ENCODE data around the gene IP6K3.

IP6K3 gene
- total RNA-seq = 0 reads per million in 3 experiments

DNA sequence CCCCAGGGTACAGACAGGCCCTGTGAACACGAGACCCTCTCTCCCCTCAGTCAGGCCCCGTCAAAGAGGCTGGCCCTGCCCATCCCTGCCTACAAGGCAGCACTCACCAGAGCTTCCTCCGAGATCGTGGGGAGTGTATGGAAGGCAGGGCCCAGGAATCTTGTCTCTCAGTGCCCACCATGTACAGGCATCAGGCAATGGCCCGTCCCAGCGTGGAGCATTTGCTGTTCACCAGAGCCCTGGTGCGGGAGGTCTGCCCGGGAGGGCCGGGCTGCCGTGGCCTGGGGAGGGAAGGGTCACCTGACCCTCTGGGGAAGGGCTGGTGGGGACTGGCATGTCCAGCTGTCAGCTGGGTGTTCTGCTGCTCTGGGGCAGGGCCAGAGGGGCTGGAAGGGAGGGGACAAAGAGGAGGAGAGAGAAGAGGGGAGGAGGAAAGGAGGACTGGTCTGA lies at the start of gene IP6K3:
IP6K3 (minus strand) TSS at position 255 of the 450 bp plus-strand sequence. CDS start 11,429 bp downstream, outside the sequence.
- no peak for DNase-seq

- no peak for DNase-seq
Measured at GRCh38 chr6:33794910-33795623, 48.4 kb upstream of the IP6K3 start.

GRCh38 chr6:33792981-33793380 lies 46.3 kb upstream of the IP6K3 start:
- DNase-seq = no peak

DNA sequence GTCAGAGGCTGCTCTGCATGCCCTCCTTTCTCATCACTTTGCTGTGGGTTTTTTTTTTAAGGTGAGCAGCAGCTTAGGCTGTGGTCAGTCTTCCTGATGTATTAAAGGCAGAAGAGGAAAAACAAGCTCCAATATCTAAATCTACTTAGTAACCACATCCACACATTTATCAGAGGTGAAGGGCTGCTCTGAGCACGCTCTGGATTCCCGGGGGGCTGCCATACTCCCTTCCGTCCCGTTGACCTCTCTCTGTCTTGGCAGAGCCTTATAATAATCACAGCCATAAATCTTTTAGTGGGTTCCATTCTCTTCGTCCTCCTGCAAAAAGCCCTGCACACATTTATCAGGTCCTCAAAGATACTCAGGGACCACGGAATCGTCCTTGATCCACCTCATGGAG lies 44.9 kb upstream of the IP6K3 start:
- no peak for DNase-seq

DNA sequence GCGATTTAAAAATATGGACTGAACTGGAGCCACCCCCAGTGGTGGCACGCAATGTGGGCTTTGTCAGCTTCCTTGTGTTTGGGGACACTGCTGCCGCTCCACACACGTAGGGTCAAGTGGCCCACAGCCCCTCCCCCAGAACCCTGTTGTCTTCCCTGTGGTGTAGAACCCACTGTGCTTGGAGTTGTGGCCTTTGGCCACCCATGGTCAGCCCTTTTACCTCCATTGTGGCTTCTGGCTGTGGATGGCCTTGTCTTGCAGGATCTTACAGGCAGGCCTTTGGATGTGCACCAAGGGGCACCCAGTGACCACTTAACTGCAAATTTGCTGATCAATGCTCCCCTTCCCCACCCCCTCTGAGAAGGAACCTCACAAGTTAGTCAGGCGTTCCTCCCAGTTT lies 44.2 kb upstream of the IP6K3 start:
- no peak for DNase-seq

GRCh38 chr6:33790379-33790778 lies 43.7 kb upstream of the IP6K3 start:
- no peak for DNase-seq

DNA sequence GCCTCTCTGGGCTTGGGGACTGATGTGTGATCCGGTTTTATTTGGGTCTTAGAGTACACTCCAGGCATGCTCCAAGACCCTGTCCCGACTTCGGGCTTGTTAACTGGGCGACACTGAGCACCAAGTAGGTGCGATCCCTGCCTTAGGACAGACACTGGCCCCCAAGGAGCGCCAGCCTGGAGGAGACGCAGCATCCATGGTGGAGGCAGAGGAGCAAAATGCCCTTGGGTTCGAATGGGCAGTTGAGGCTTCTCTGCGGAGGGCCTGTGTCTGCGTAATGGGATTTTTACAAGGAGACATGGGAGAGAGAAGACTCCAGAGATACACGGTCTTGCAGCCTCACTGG lies 42.8 kb upstream of the IP6K3 start:
- no peak for DNase-seq

DNA sequence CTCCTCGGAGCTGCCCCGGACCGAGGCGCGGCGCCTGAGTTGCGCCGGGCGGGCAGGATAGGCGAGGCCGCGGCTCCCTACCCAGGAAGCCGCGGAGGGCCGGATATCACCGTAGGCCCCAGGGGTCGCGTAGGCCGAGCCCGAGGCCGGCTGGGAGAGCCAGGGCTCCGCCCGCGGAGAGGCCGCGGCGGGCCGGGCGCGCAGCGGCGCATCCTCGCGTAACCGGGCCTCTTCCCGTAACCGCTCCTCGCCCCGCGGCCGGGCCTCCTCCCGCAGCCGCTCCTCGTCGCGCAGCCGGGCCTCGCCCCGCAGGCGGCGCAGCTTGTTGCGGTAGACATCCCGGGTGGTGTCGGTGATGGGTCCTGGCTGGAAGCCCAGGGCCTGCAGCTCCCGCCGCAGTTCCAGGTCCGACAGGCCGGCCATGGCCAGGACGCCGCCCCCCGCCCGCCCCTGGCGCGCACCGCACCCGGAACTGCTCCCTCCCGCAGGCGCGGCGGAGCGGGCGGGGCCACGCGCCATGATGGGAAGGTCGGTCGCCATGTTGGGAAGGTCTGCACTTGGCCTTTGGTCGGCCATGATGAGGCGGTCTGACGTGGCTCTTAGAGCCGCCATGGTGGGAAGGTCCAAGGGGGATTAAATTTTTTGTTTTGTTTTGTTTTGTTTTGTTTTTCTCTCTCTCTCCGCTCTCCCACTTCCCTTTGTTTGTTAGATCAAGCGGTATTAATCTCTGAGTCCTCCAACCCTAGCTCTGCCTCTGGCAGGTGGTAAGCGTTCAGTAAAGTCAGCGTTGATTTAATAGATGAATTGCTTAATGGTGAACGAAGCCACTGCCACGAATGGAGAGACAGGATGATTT lies 42.2 kb upstream of the IP6K3 start, which contains the start of gene LEMD2:
LEMD2 (minus strand) TSS at position 437 of the 856 bp plus-strand sequence; CDS start at position 423, 14 bp downstream.
- DNase-seq = peak; percentile 89

DNA sequence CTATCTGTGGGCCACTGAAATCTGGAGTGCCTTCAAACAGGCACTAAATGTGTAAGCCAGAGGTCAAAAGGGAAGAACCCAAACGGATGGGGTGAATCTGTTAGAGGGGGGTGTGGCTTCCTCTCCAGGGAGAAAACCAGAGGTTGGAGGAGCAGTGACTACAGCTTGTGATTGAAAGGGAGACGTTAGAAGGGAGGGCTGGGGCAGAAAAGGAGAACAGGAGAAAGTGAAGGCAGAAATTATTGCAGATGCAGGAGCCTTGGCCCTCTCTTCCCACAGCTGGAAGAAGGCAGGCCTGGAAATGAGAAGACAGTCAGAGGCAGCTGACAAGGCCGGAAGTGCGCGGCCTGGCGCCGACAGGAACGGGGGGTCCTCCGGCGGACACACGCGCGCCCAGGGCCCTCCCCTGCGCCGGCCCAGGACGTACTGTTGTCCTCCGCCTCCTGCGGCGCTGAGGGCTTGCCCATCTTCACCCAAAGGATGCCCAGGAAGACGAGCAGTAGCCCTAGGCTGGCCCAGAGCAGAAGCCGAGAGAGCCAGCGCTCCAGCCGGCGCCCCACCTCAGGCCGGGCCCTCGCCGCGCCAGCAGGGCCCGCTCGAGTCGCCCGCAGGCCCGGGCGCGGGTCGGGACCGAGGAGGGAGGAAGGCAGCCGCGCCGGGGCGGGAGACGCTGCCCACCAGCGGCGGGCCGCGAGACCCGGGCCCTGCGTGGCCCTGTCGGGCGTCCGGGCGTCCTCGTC lies 41.4 kb upstream of the IP6K3 start:
- DNase-seq = peak; percentile 55

DNA sequence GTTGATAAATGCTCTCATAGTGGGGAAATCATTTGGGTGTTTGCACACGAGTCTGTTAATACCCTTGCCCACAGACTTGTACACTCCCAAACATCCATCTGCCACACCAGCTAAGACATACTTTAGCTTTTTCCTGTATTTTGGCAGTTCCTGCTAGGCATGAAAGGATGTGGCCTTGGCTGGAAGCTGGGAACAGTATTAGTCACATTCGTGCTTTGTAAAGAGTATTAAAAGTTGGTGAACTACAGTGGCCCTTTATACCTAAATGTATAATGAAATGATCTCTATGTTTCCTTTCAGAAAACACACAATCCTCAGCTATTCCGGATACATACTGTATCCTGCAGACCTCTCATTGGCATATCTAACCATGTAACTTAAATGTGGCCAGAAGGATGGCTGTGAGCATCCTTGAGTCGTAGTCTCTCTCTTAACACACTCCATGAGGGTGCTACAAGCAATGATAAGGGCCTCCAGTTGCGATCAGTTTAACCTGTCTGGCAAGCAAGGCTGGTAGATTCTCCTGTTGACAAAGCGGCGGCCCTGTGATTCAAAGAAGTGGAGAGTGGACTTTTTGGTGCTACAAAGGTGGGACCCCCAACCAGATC lies 40.7 kb upstream of the IP6K3 start:
- DNase-seq = no peak

DNA sequence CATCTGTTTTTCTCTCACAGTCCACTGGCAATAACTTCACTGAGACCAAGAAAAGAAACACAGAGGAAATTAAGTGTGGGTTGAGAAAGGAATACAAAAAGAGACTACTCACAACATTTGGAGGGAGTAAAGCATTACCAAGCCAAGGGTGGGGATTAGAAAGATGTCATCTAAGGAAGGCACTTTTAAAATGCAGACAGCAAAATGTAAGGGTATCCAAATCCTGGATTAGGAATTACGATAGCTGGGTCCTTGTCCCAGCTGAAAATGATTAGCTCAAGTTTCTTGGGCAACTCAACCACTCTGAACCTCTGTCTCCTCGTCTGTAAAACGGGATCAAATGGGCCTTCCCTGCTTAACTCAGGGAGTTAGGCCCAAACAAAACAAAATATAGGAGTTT lies 40.0 kb upstream of the IP6K3 start:
- DNase-seq = no peak

DNA sequence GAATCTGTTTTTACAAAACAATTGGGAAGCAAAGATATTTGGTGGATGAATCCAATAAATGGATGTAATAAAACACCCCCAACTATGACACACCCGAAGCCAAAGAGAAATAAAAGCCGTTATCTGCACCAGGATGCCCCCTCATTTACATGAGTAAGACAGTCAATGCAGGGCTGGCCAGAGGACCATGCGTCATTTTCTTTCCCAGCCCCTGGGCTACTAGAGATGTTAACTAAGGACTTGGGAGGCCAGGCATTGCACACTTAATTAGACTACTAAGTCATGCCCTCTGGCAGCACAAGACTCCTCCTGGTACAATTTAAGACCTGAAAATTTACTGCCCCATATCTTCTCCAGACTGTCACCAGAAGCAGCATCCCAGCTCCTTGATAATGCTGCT lies 39.1 kb upstream of the IP6K3 start:
- no peak for DNase-seq

DNA sequence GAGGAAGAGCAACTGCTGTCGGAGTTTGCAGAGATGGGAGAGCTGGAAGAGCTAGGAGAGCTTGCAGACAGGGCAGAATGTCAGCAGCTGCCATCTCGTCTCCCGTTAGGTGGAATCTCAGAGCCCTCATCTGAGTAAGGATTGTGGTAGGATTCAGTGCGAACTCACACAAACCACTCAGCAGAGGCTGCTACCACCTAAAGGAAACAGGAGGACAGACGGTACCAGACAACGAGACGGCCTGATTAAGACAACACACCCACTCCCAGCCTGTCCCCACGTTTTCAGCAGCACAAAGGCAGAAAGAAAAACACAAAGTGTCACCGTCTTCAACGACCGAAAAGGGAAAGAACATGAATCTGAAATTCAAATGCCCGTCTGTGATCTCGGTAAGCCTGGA lies 38.1 kb upstream of the IP6K3 start:
- no peak for DNase-seq

DNA sequence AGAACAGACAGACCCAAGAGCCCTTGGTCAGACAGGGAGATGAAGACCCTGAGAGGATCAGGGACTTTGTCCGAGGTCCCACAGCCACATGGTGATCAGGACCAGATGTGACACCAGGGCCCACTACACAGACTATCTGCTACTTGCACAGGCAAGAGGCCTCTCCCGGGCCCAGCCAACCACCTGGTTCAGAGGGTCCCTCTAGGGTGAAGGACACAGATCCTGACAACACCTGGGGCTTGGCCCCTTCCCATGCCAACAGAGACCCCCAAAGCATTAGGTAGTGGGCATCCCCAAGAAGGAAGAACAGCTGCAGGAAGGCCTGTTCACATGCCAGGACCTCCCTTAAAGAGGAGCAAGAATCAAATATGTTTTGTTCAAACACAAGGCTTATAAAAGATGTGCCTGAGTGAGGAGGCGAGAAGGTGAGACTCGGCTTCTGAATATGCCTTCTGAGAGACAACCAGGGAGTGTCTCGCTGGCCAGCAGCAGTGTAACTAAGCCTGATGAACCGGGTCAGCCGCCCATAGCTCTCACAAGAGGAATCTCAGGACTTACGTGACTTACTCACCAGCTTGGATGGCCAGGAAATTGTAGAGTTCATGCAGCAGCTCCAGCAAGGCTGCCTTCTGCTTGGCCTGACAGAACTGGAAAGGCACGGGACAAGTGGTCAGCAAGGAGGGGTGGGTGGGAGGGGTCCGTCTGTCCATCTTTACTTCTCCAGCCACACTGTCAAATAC lies 37.2 kb upstream of the IP6K3 start:
- no peak for DNase-seq

GRCh38 chr6:33782561-33782960 lies 35.9 kb upstream of the IP6K3 start:
- DNase-seq = no peak

- no peak for DNase-seq
Measured at GRCh38 chr6:33781131-33781975, 34.6 kb upstream of the IP6K3 start.

GRCh38 chr6:33779895-33780294 lies 33.2 kb upstream of the IP6K3 start:
- DNase-seq = no peak

- DNase-seq = no peak
Measured at GRCh38 chr6:33779290-33779689, 32.6 kb upstream of the IP6K3 start.

GRCh38 chr6:33778444-33779121 lies 31.9 kb upstream of the IP6K3 start:
- no peak for DNase-seq
